Ascending aorta (tissue), 2 donors: ENCODE data around the gene GTSE1. TPM values are rescaled to one million over a fixed set of nuclear protein-coding genes. Genes with fewer than 3 reads are reported as not detected.

Source experiments
- DNase-seq, 2 donors: peaks; one replicate each; pipeline ENCODE4 v3.0.0-alpha.2; 2019; ENCODE audit warnings: low spot score in 2 of 2
- H3K27ac ChIP-seq, 2 donors: fragments of 200-600 bp; sonication (generic); one replicate each; pipeline ENCODE4 v1.5.1; 2016 to 2017; ENCODE audit warnings: mild to moderate bottlenecking in 1 of 2
- H3K27me3 ChIP-seq: fragments of 200-600 bp; sonication (generic); one replicate; pipeline ENCODE4 v1.5.1; 2017
- H3K36me3 ChIP-seq, 2 donors: fragments of 200-600 bp; sonication (generic); one replicate each; pipeline ENCODE4 v1.5.1; 2016
- H3K4me1 ChIP-seq, 2 donors: fragments of 200-600 bp; sonication (generic); one replicate each; pipeline ENCODE4 v1.5.1; 2016 to 2017; ENCODE audit warnings: mild to moderate bottlenecking in 1 of 2
- H3K4me3 ChIP-seq, 2 donors: fragments of 200-600 bp; sonication (generic); one replicate each; pipeline ENCODE4 v1.5.1; 2016 to 2017; ENCODE audit warnings: mild to moderate bottlenecking in 1 of 2
- H3K9me3 ChIP-seq, 2 donors: fragments of 200-600 bp; sonication (generic); one replicate each; pipeline ENCODE4 v1.5.1; 2016
- intact Hi-C: fragments of 100-400 bp; cut with DNase I; formaldehyde crosslinking; loops from one replicate; pipeline ENCODE4 v1.15.1; 2023
- total RNA-seq: library from RNA; depleted of rRNA; stranded (reverse); fragments of >200 nt; gene quantifications from one replicate; pipeline ENCODE4 v1.1.0, GENCODE V29; 2016
- TF ChIP-seq, protein P1 (sequence below), 3 experiments: fragments of 200-600 bp in 2 of 3; fragments of 450-650 bp in 1 of 3; sonication (generic) in 2 of 3; IDR thresholded peaks; one replicate each; pipeline ENCODE4 v1.5.1; 2016 to 2019; ENCODE audit warnings: antibody characterized with exemption in 3 of 3, mild to moderate bottlenecking in 1 of 3, moderate library complexity in 1 of 3

GTSE1 gene
- total RNA-seq, 1 donor from 2014 or later: not detected

DNA sequence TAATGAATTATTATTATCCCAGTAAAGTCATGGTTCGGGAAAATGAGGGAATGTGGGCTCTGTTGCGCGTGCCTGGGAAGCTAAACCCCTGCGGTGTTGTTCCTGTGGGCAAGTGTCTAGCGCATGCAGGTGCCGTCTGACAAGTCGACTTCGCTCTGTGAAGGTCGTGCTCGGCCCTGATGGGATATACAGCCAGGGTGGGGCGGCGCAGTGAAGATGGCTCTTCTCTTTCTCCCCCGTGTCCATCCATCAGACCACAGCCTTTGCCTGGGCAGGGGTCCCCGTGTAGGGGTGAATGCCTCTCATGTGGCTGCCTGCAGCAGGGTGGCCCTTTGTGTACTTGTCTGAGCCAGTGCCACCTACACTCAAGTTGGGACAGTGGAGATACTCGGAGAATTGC, 26.0 kb downstream of the GTSE1 start:
- TF ChIP-seq, protein P1, sequence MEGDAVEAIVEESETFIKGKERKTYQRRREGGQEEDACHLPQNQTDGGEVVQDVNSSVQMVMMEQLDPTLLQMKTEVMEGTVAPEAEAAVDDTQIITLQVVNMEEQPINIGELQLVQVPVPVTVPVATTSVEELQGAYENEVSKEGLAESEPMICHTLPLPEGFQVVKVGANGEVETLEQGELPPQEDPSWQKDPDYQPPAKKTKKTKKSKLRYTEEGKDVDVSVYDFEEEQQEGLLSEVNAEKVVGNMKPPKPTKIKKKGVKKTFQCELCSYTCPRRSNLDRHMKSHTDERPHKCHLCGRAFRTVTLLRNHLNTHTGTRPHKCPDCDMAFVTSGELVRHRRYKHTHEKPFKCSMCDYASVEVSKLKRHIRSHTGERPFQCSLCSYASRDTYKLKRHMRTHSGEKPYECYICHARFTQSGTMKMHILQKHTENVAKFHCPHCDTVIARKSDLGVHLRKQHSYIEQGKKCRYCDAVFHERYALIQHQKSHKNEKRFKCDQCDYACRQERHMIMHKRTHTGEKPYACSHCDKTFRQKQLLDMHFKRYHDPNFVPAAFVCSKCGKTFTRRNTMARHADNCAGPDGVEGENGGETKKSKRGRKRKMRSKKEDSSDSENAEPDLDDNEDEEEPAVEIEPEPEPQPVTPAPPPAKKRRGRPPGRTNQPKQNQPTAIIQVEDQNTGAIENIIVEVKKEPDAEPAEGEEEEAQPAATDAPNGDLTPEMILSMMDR (IDR thresholded peaks at IDR 0.05): no peak
- Histone ChIP-seq H3K36me3 (no peaks in the 10 kb centered on the region), H3K27ac (no peak overlapping the region), H3K4me3 (no peak overlapping the region), H3K4me1 (no peaks in the 10 kb centered on the region), H3K9me3 (no peaks in the 10 kb centered on the region), H3K27me3 (no peaks in the 10 kb centered on the region)
- no peak for DNase-seq
- intact Hi-C loops: no loop called here

DNA sequence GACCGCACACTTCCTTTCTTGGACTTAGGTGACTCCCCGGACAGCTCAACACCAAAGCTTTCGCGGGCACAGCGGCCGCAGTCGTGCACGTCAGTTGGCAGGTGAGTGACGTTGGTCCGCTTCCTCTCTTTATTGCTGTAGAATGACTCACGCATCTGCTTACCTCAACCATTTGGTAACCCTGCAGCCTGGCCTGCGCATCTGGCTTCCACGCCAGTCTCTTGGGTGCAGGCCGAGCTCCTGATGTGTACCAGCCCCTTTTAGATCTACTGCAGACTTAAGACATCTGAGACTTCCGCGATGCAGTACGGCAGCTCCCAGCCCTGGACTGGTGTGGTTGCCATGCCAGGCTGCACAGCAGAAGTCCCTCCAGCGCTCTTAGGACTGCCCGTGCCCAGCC, 26.5 kb downstream of the GTSE1 start:
- Histone ChIP-seq H3K36me3 (no peaks in the 10 kb centered on the region), H3K4me1 (no peaks in the 10 kb centered on the region), H3K4me3 (no peak overlapping the region), H3K27me3 (no peaks in the 10 kb centered on the region), H3K27ac (no peak overlapping the region), H3K9me3 (no peaks in the 10 kb centered on the region)
- intact Hi-C loops: no loop called here
- TF ChIP-seq, protein P1 (IDR thresholded peaks at IDR 0.05): no peak
- DNase-seq: no peak

DNA sequence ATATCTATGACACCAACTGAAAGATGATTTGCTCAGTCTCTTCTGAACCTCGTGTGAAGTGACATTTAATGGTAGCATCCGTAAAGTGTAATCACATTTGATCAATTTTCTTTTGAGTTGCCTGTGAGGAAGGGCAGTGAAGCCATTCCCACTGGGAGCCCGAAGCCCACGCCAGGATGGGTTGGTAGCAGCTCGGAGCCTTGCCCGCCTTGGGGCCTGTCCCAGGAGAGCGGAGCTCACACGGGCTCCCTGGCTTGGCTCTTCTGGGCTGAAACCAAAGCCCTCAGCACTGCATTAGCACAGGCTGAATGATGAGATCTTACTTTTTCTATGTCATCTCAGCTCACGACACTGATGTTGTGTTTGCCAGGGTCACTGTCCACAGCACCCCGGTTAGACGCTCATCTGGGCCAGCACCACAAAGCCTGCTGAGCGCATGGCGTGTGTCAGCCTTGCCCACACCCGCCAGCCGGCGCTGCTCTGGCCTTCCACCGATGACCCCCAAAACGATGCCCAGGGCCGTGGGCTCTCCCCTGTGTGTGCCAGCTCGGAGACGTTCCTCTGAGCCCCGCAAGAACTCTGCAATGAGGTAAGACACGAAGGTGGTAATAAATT, 29.5 kb downstream of the GTSE1 start:
- Histone ChIP-seq H3K4me3 (no peak overlapping the region), H3K27ac (no peak overlapping the region), H3K27me3 (no peaks in the 10 kb centered on the region), H3K9me3 (no peaks in the 10 kb centered on the region), H3K4me1 (no peaks in the 10 kb centered on the region), H3K36me3 (no peaks in the 10 kb centered on the region)
- TF ChIP-seq, protein P1 (IDR thresholded peaks at IDR 0.05): no peak
- no peak for DNase-seq
- intact Hi-C loops: no loop called here

DNA sequence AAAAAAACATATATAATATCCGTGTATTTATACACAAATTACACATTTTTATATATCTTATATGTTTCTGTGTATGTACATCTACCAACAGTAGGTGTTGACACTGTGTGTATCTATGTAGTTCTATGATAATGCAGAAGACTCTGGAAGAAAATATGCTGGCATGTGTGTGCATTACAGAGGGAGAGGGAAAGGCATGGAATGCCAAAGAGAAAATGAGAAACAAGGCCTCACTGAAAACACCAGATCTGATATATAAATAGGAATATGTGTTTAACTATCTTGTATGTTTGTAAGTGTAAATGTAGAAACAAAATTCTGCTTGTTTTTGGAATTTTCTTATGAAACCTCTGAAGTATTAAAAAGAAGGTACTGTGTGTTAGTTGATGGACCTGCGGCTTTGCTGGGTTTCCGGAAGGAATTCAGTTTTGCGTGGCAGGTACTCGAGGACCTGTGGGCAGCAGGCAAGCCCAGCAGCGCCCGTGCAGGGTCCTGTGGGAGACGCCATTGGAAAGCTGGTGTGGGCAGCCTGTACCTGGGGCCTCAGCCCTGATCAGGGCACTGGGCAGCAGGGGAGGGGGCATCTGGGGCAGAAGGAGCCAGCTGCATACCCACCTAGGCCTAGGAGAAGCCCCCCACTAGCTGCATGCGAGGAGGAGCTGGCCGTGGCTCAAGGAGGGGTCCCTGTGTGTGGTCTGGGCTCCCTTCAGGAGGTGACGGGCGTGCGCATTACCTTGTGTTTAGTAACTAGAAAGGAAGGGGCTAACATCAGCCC, 31.2 kb downstream of the GTSE1 start:
- H3K27me3 ChIP-seq: no peaks in the 10 kb centered on the region
- DNase-seq: no peak
- intact Hi-C loops: no loop called here
- H3K4me3 ChIP-seq: no peak overlapping the region
- TF ChIP-seq, protein P1 (IDR thresholded peaks at IDR 0.05): no peak
- H3K36me3 ChIP-seq: no peaks in the 10 kb centered on the region
- no peak overlapping the region for H3K27ac ChIP-seq
- no peaks in the 10 kb centered on the region for H3K4me1 ChIP-seq
- H3K9me3 ChIP-seq: no peaks in the 10 kb centered on the region

DNA sequence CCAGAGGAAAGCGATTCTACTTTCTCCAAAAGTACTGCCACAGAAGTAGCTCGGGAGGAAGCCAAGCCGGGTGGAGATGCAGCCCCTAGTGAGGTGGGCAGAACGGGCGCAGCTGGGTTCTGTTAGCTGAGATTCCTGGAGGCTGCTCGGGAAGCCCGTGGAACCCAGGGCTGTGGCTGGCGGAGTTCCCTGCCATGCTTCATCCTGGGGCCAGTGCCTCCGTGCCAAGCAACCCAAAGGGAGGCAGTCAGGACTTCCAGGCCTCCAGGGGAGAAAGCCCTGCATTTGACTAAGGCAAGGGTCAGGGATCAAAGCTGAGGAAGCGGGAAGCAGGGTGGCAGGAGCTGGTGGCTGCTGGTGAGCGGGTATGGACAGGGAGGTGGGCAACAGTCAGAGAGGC, 32.1 kb downstream of the GTSE1 start:
- TF ChIP-seq, protein P1 (IDR thresholded peaks at IDR 0.05): no peak
- Histone ChIP-seq H3K4me3 (no peak overlapping the region), H3K4me1 (no peaks in the 10 kb centered on the region), H3K27me3 (no peaks in the 10 kb centered on the region), H3K36me3 (no peaks in the 10 kb centered on the region), H3K9me3 (no peaks in the 10 kb centered on the region), H3K27ac (no peak overlapping the region)
- DNase-seq: no peak
- intact Hi-C loops: no loop called here
